Measurements from ENCODE around the gene SLC37A4.

DNA sequence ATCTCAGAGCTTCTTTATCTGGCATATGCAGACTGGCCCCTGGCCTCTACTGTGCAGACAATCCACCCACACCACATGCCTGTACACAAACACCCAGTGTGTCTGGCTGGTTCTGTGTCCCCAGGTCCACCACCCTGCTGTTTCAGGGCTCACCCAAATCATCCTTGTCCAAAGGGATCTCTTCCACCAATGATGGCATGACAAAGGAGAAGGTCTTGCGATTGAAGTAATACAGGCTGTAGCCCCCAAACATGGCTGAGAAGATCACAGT, 1.7 kb downstream of the SLC37A4 start:
- TF ChIP-seq, protein P1, sequence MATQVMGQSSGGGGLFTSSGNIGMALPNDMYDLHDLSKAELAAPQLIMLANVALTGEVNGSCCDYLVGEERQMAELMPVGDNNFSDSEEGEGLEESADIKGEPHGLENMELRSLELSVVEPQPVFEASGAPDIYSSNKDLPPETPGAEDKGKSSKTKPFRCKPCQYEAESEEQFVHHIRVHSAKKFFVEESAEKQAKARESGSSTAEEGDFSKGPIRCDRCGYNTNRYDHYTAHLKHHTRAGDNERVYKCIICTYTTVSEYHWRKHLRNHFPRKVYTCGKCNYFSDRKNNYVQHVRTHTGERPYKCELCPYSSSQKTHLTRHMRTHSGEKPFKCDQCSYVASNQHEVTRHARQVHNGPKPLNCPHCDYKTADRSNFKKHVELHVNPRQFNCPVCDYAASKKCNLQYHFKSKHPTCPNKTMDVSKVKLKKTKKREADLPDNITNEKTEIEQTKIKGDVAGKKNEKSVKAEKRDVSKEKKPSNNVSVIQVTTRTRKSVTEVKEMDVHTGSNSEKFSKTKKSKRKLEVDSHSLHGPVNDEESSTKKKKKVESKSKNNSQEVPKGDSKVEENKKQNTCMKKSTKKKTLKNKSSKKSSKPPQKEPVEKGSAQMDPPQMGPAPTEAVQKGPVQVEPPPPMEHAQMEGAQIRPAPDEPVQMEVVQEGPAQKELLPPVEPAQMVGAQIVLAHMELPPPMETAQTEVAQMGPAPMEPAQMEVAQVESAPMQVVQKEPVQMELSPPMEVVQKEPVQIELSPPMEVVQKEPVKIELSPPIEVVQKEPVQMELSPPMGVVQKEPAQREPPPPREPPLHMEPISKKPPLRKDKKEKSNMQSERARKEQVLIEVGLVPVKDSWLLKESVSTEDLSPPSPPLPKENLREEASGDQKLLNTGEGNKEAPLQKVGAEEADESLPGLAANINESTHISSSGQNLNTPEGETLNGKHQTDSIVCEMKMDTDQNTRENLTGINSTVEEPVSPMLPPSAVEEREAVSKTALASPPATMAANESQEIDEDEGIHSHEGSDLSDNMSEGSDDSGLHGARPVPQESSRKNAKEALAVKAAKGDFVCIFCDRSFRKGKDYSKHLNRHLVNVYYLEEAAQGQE (IDR thresholded peaks at IDR 0.05; ENCODE audit: low read depth, low read length), result no peak
- TF ChIP-seq, protein P2, sequence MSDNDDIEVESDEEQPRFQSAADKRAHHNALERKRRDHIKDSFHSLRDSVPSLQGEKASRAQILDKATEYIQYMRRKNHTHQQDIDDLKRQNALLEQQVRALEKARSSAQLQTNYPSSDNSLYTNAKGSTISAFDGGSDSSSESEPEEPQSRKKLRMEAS (IDR thresholded peaks at IDR 0.05; ENCODE audit: low read depth), result no peak
- TF ChIP-seq TAF1 (IDR thresholded peaks at IDR 0.05; ENCODE audit: borderline replicate concordance, low read depth, low read length) (no peak), EP300 (IDR thresholded peaks at IDR 0.05; ENCODE audit: borderline replicate concordance in 1 of 2, low read depth in 1 of 2, low read length in 1 of 2) (no peak), NRF1 (IDR thresholded peaks at IDR 0.05; ENCODE audit: low read depth, low read length) (no peak), RAD21 (IDR thresholded peaks at IDR 0.05; ENCODE audit: low read length) (no peak), EZH2phosphoT487 (IDR thresholded peaks at IDR 0.05; ENCODE audit: borderline replicate concordance, low read depth) (no peak)
- TF ChIP-seq, protein P3, sequence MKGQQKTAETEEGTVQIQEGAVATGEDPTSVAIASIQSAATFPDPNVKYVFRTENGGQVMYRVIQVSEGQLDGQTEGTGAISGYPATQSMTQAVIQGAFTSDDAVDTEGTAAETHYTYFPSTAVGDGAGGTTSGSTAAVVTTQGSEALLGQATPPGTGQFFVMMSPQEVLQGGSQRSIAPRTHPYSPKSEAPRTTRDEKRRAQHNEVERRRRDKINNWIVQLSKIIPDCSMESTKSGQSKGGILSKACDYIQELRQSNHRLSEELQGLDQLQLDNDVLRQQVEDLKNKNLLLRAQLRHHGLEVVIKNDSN (IDR thresholded peaks at IDR 0.05; ENCODE audit: borderline replicate concordance, low read depth), result no peak
- TF ChIP-seq, protein P4, sequence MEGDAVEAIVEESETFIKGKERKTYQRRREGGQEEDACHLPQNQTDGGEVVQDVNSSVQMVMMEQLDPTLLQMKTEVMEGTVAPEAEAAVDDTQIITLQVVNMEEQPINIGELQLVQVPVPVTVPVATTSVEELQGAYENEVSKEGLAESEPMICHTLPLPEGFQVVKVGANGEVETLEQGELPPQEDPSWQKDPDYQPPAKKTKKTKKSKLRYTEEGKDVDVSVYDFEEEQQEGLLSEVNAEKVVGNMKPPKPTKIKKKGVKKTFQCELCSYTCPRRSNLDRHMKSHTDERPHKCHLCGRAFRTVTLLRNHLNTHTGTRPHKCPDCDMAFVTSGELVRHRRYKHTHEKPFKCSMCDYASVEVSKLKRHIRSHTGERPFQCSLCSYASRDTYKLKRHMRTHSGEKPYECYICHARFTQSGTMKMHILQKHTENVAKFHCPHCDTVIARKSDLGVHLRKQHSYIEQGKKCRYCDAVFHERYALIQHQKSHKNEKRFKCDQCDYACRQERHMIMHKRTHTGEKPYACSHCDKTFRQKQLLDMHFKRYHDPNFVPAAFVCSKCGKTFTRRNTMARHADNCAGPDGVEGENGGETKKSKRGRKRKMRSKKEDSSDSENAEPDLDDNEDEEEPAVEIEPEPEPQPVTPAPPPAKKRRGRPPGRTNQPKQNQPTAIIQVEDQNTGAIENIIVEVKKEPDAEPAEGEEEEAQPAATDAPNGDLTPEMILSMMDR (IDR thresholded peaks at IDR 0.05), result no peak
- TF ChIP-seq, protein P5, sequence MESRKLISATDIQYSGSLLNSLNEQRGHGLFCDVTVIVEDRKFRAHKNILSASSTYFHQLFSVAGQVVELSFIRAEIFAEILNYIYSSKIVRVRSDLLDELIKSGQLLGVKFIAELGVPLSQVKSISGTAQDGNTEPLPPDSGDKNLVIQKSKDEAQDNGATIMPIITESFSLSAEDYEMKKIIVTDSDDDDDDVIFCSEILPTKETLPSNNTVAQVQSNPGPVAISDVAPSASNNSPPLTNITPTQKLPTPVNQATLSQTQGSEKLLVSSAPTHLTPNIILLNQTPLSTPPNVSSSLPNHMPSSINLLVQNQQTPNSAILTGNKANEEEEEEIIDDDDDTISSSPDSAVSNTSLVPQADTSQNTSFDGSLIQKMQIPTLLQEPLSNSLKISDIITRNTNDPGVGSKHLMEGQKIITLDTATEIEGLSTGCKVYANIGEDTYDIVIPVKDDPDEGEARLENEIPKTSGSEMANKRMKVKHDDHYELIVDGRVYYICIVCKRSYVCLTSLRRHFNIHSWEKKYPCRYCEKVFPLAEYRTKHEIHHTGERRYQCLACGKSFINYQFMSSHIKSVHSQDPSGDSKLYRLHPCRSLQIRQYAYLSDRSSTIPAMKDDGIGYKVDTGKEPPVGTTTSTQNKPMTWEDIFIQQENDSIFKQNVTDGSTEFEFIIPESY (IDR thresholded peaks at IDR 0.05; ENCODE audit: borderline replicate concordance, low read depth), result no peak
- TF ChIP-seq, protein P6, sequence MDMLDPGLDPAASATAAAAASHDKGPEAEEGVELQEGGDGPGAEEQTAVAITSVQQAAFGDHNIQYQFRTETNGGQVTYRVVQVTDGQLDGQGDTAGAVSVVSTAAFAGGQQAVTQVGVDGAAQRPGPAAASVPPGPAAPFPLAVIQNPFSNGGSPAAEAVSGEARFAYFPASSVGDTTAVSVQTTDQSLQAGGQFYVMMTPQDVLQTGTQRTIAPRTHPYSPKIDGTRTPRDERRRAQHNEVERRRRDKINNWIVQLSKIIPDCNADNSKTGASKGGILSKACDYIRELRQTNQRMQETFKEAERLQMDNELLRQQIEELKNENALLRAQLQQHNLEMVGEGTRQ (IDR thresholded peaks at IDR 0.05; ENCODE audit: borderline replicate concordance, low read depth, low read length), result no peak
